HG02588 (cell line): Measurements from ENCODE around the gene ST3GAL3.
A peak's percentile ranks its signal among the peaks of the same experiment; 100 is the strongest.

Source experiments
- ATAC-seq: cut with Tn5 transposase; IDR thresholded peaks from one replicate; pipeline ENCODE4 v1.9.1; 2021; ENCODE audit warnings: mild to moderate bottlenecking, moderate library complexity; ENCODE audit not compliant: unreplicated experiment

Gene ST3GAL3, protein sequence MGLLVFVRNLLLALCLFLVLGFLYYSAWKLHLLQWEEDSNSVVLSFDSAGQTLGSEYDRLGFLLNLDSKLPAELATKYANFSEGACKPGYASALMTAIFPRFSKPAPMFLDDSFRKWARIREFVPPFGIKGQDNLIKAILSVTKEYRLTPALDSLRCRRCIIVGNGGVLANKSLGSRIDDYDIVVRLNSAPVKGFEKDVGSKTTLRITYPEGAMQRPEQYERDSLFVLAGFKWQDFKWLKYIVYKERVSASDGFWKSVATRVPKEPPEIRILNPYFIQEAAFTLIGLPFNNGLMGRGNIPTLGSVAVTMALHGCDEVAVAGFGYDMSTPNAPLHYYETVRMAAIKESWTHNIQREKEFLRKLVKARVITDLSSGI

DNA sequence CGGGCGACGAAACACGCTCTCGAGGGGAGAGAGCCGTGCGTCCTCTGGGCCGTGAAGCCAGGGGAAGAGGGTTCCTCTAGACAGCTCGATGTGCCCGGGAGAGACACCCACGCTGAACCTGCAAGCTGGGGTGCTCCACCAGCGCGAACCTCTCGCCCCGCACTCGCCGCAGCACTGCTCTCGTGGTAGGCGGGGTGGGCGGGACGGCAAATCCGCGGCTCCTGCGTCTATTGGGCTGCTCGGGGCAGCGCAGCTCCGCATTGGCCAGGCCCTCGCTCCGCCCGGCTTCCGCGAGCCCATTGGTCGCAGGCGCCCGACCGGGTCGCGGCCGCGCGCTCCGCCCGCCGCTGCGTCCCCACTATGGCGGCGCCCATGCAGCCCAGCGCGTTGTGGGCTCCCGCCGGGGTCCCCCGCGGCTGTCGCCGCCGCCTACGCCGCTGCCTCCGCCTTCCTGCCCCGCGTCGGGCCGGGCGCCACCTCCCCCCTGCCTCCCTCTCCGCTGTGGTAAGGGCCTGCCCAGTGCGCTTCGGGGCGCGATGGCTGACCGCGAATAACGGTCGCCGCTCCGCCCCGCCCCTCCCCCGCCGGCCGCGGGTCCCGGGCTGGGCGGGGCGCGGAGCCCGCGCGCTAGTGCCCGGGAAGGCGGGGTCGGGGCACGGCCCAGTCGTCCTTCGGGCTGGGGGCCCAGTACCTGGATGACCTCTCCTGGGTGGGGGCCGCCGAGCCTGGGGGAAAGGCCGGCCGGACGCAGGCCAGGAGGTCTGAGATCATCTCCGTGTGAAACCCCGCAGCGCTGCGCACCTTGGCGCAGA, at the start of gene ST3GAL3:
Gene ST3GAL3, plus strand, starts transcription at position 347 of the 812 bp plus-strand sequence. CDS start 28,727 bp downstream, outside the sequence.
- ATAC-seq, result peak; percentile 91

DNA sequence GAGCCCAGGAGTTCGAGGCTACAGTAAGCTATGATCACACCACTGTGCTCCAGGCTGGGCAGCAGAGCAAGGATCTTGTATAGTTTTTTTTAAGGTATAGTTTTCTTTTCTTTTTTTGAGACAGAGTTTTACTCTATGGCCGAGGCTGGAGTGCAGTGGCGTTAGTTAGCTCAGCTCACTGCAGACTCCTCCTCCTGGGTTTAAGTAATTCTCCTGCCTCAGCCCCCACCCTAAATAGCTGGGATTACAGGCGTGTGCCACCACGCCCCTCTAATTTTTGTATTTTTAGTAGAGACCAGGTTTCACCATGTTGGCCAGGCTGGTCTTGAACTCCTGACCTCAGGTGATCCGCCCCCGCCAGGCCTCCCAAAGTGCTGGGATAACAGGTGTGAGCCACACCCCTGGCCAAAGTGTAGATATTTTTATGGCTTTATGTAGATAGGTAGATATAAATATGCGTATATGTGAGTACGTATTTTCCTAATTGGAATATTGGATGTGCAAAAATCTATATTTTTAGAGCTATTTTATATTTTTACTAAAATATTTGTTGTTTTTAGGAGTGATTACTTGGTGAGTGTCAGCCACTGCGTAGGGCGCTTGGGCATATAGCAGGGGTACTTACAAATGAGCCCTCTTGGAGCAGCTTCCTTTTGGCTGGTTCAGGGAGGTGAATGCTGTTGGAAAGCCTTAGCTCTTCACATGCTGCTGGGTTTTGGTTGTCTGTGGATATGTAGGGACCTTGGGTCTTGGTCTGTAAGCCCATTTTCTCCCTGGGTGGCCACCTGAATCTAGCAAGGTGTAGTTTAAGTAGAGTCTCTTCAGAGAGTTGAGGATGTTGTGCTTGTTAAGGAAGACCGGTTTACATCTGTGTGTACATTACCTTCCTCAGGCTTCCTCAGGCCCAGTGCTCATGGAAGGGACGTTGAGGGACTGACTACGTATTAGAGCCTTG, 47.8 kb upstream of the ST3GAL3 start:
- no peak for ATAC-seq

DNA sequence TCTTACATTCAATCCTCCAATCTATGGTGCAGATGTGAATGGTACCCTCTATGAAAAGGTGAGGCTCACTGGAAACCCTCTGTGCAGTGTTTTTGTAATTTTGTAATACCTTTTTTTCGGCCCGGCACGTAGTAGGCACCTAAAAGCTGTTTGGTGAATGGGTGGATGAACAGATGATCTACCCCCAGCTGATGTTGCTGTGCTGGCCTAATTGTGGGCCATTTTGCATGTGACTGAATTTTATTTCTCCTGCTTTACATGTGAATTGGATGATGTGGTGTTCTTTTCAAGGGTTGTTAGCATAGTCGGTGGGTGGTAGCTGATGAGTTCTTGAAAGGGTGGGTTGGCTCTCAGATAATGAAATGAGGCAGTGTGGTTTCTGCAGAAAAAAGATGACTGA, 47.0 kb upstream of the ST3GAL3 start:
- ATAC-seq, result no peak

DNA sequence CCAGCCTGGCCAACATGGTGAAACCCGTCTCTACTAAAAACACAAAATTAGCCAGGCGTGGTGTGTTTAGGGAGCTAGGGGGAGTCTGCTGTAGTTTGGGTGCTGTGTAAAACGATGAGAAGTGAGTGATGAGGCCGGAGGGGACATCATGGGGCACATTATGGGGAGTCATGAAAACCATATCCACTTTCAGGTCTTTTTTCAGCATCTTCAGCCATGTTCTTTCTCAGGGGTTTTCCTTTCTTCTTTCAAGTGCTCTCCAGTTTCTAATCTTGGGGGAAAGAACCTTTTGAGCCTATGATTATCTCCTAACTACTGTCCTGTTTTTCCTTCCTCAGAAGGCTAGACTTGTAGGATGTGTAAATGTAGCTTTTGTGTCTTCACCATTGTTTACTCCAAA, 43.0 kb upstream of the ST3GAL3 start:
- ATAC-seq, result no peak

DNA sequence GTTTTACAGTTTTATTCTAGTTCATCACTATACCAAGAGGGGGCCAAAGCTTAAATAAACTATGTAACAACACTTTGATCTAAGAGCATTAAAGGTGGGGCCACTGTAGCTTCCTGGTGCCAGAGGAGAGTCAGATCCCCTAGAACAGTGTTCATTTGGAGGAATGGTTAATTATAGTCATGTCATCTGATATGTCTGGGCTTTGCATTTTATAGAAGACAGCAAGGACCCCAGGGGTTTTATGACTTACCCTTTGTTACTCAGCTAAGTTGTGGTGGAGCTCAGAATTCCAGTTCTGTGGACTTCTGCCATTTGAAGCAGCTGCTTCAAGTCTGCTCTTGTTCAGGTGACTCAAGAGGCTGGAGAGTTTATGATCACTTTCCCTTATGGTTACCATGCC, 40.7 kb upstream of the ST3GAL3 start:
- ATAC-seq, result no peak

DNA sequence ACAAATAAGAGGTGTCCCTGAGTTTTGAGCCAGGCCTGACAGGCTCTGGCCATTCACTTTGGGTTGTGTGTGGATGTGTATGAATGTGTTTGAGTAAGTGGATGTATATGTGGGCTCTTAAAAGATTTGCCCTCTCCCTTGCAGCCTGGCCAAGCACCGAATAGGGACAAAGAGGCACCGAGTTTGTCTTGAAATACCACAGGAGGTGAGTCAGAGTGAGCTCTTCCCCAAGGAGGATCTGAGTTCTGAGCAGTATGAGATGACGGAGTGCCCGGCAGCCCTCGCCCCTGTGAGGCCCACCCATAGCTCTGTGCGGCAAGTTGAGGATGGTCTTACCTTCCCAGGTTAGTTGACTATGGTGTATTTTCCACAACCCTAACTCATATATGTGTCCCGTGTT, 38.4 kb upstream of the ST3GAL3 start:
- ATAC-seq, result no peak

DNA sequence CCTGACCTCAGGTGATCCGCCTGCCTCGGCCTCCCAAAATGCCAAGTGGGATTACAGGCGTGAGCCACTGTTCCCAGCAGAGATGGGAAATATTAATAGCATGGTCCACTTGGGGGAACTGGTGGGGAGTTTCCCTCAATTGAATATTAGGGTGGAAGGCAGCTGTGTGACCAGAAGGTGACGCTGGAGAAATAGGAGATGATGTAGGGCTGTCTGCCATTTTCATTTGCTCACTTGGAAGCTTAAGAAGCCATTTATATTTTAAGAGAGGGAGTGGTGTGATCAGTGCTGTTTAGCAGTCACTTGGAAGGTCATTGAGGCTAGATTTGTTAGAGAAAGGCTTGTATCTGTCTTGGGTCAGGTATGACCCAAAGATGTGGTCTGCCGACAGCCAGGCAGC, 37.5 kb upstream of the ST3GAL3 start:
- ATAC-seq, result no peak

DNA sequence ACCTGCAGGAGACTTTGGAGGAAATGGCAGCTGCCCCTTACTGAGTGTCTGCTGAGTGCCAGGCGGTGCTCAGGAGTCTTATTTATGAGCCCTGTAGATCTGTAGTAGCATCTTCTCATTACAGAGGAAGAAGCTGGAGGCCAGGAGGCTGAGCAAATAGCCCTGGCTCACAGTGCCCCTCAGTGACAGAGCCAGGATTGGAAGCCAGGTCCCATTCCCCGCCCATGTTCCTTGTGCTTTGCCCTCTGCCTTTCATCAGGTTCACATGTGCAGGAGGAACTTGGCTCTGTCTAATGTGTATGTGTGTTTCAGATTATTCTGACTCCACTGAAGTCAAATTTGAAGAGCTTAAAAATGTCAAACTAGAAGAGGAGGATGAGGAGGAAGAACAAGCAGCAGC, 36.1 kb upstream of the ST3GAL3 start:
- ATAC-seq, result no peak

DNA sequence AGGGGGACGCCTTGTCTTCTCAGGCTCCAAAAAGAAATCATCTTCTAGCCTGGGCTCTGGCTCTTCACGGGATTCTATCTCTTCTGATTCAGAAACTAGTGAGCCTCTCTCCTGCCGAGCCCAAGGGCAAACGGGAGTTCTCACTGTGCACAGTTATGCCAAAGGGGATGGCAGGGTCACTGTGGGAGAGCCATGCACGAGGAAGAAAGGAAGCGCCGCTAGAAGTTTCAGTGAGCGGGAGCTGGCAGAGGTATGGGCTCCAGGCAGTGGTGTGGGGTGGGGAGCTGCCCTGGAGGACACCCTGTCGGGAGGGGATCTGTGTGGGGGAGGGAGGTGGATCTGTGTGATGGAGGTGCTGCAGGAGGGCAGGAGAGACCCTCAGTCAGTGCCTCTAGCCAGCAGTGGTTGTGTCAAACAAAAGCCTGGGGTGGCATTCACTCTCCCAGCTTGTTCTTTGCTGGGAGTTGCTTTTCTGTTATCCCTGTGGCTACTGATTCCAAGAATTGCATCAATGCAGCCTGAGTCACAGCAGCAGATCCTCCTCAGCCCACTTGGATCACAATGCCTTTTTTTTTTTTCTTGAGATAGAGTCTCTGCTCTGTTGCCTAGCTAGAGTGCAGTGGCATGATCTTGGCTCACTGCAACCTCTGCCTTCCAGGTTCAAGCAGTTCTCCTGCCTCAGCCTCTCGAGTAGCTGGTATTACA, 35.6 kb upstream of the ST3GAL3 start:
- no peak for ATAC-seq

DNA sequence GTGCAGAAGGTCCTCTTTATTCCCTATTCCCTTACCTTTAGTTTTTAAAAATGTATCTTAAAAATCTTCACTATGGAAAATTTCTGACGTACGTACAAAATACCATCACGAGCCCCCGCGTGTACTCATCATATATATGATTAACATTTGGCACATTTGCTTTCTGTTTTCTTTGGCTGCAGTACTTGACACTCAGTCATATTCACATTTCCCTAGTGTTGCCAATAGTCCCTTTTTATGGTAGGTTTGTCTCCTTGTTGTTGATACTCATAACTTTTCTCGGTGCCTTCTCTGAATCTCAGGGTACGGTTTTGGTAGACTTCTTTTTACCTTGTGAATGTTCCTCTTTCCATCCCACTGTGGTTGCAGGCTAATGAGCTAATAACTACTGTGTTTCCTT, 34.1 kb upstream of the ST3GAL3 start:
- ATAC-seq, result no peak

DNA sequence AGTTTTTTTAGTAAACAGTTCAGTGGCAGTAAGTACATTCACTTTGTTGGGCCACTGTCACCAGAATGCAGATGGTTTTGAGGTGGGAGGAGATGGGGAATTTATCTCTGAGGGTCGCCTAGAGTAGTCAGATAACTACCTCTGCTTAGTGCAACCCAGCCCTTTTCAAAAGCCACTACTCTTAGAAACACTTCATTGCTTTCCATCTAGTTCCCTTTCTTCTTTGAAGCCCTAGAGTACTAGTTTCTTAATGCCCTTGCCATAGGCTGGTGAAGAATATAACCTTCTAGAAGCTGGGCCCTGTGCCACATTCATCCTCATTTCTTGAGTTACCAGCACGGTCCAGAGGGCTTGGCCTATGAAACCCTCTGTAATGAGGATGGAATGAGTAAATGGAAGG, 28.4 kb upstream of the ST3GAL3 start:
- no peak for ATAC-seq

DNA sequence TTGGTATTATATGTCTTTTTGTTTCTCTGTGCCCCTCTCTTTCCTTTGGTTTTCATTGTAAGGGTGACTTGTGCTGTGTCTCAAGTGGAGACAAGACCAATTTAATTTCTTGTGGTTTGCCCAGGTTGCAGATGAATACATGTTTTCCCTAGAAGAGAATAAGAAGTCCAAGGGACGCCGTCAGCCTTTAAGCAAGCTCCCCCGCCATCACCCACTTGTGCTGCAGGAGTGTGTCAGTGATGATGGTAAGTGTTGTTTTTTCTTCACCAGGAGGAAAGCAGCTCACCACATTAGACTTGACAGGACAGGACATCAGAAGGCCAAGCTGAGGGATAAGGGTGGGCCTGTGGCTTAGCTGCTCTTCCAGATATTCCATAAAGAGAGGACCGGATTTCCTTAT, 23.8 kb upstream of the ST3GAL3 start:
- no peak for ATAC-seq

DNA sequence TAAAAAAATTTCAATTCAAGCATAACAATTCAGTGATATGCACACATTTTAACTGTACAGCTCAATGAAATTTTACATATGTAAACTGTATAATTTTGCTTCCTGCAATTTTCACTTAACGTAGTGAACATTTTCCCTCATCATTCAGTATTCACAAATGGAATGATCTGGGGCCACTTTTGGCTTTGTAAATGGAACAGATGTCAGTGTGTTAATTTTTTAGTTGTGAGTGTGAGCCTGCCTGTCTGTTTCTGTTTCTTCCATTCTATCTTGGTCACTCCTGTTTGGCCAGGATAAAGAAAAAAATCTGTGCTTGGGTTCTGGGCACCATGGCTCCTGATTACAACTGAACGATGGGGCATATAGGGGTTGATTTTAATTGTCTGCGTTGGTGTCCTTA, 20.5 kb upstream of the ST3GAL3 start:
- no peak for ATAC-seq

DNA sequence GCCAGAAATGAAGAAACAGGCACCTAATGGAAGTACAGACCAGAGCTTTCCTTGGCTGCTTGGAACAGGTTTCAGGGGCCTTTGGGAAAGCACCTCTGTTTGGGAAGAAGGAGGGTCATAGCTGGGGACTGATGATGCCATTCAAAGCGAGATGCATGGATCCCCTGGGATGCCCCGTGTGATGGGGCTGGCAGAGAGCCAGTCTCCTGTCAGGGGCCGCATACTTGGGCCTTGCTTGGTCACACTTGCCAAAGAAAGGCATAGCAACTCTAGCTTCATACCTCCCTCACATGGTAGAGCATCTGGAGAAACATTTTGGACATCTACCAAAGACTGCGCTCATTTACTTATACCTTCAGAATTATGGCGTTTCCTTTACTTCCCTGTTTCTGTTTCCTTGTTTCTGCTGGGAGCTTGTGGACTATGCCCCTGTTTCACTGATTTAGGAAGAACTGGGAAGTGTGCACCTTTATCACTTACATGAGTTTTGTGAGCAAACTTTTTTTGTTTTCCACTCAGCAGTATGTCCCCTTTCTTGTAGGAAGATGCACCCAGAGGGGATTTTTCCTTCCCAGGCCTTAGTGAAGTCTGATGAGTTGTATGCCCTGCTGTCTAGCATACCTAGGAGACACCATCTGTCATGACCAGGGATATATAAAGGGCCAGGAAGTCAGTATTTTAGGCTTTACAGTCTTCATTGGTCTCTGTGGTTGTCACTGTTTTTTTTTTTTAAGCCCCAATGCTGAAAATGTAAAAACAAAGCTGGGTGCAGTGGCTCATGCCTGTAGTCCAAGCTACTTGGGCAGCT, 19.8 kb upstream of the ST3GAL3 start:
- no peak for ATAC-seq

DNA sequence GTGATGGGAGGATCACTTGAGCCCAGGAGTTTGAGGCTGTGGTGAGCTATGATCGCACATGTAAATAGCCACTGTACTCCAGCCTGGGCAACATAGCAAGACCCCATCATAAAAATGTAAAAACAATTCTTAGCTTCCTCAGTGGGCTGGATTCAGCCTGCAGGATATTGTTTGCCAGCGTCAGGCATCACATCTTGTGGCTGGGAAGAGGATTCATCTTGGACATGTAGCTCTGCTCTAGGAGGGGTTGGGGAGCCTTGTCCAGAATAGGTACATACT, 19.3 kb upstream of the ST3GAL3 start:
- no peak for ATAC-seq

DNA sequence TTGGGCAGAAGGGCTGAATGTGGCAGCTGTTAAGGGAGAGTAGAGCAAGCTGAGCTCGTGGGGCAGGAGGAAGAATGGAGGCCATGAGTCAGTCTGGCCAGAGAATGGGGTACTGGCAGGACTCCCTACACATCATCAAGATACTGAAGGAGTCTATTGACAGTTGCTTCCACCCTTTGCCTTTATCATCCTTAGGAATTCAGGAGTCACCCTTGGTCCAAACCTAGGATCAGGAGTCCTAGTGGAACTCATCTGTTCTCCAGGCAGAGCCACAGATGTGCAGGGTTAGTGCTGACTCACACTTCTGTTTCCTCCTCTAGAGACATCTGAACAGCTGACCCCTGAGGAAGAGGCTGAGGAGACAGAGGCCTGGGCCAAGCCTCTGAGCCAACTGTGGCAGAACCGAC, 18.7 kb upstream of the ST3GAL3 start:
- no peak for ATAC-seq

DNA sequence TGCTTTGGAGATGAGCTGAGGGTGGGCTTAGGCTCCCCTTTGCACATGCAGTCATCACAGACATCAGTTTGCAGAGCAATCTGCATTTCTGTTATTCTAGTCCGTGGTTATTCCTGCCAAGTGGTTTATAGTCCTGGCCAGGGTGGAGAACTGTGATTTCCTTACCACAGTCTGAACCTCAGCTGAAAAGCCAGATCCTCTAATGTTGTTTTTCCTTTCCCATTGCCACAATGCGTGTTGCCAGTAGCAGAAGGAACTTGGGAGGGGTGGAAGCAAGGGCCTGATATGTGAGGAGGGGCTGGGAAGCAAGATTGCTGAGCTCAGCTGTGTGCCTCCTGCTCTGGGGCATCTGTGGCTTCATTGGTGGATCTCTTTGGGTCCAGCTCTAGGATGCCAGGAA, 18.0 kb upstream of the ST3GAL3 start:
- no peak for ATAC-seq

DNA sequence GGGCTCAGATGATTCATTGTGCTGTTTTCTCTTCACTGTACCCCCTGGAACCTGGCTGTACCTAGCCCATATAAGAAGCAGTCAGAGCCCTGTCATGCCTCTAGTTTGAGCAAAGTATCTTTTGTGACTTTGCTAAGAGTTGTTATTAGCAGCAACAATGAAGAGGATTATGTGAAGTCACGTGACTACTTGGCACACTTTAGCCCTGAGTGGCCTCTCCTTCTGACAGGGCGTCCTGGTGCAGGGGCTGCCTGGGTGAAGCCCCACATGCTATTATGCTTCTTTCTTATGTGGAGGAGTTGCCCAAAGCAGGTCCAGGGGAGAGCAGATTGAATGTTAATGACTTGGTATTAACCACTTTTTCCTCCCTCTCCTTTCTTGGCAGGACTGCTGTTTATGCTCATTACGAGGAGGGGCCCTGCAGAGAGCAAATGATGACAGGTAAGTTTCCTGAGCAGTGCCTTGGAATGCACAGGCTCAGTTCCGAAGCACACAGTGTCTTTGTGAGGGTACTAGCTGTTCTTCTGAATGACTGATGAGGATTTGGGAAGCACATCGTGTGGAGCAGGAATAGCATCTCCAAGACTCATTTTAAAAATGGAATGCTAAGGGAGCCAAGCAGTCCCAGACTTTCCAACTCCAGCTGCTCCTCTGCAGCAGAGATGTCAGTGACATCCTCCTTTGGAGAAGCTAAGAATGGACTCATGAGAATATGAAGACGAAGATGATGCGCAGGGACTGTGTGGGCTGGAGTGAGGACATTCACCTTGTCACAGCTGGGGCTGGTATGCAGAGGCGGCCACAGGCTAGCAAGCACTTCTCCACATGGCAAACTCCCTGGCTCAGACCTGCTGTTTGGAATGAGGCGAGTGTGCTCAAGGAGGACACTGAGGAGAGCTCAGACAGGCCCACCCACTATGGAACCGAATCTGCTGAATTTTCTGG, 15.2 kb upstream of the ST3GAL3 start:
- no peak for ATAC-seq

DNA sequence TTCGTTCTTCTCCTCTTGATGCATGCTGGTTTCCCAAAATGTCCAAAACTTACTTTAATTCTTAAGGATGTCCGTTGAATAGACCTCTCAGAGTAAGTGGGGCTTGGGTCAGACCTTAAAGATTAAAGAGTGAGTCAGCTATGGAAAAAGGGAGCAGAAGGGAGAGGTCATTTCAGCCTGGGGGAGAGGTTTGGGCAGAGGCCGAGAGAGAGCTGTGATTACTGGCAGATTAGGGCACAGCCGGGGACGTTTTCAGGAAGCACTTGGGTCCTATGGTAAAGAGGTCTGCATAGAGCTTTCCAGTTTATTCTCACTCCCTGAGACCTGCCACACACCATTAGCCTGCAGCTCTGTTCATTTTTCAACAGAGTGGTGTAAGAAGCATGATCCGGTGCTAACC, 14.0 kb upstream of the ST3GAL3 start:
- no peak for ATAC-seq
